Transverse colon (tissue), 4 donors: ENCODE measurements around the gene CGNL1. TPM values are rescaled to one million over a fixed set of nuclear protein-coding genes. Genes with fewer than 3 reads are reported as not detected.

ENCODE experiments used
- DNase-seq: peaks from one replicate; pipeline ENCODE4 v3.0.0-alpha.2; 2019
- H3K27ac ChIP-seq, 4 donors: fragments of 200-600 bp; sonication (generic); 2 replicates each; pipeline ENCODE4 v1.5.1; 2016 to 2018; ENCODE audit warnings: inconsistent platforms in 4 of 4
- H3K27me3 ChIP-seq: fragments of 200-600 bp; sonication (generic); 2 replicates; pipeline ENCODE4 v1.5.1; 2017; ENCODE audit warnings: inconsistent platforms
- H3K36me3 ChIP-seq, 4 donors: fragments of 200-600 bp; sonication (generic); 2 replicates each; pipeline ENCODE4 v1.5.1; 2017 to 2019; ENCODE audit warnings: inconsistent platforms in 4 of 4
- H3K4me1 ChIP-seq, 4 donors: fragments of 200-600 bp; sonication (generic); 2 replicates each; pipeline ENCODE4 v1.5.1; 2017 to 2020; ENCODE audit warnings: inconsistent platforms in 4 of 4
- H3K4me3 ChIP-seq, 4 donors: fragments of 200-600 bp; sonication (generic); 1 replicate in 1 of 4; 2 replicates in 3 of 4; pipeline versions ENCODE4 v1.5.1 to v1.6.1; 2017 to 2019; ENCODE audit warnings: inconsistent platforms in 4 of 4
- H3K9me3 ChIP-seq, 2 donors: fragments of 200-600 bp; sonication (generic); 2 replicates each; pipeline ENCODE4 v1.5.1; 2017 to 2019; ENCODE audit warnings: inconsistent platforms in 2 of 2
- EP300 ChIP-seq: sonication (generic); formaldehyde crosslinking; IDR thresholded peaks from one replicate; pipeline ENCODE4 v1.6.1; 2017; ENCODE audit warnings: antibody characterized with exemption, low read depth
- POLR2A ChIP-seq: fragments of 450-650 bp; IDR thresholded peaks from one replicate; pipeline ENCODE4 v1.6.1; 2016; ENCODE audit warnings: antibody characterized with exemption, mild to moderate bottlenecking, moderate library complexity
- POLR2AphosphoS5 ChIP-seq, 3 donors: sonication (generic); formaldehyde crosslinking; IDR thresholded peaks; one replicate each; pipeline ENCODE4 v1.6.1; 2016; ENCODE audit warnings: antibody characterized with exemption in 3 of 3
- WGBS, 2 donors: methylation state at CpG; one replicate each; pipeline ENCODE4 v1.1.5; 2018; ENCODE audit warnings: low coverage in 1 of 2; 5-methylcytosine and 5-hydroxymethylcytosine counted together
- in situ Hi-C, 4 donors: fragments of 200-750 bp; cut with MboI; loops; one replicate each; pipeline versions ENCODE4 v1.15.0 to v1.15.1; 2017; ENCODE audit warnings: low sequenced_read_pairs in 3 of 4, low pct_ligation_motif_present in 1 of 4, low pct_unique_long_range_greater_than_20kb in 1 of 4
- intact Hi-C: fragments of 100-400 bp; cut with DNase I; formaldehyde crosslinking; loops from one replicate; pipeline ENCODE4 v1.15.1; 2023; ENCODE audit warnings: low total_unique reads
- total RNA-seq, 4 donors: library from RNA; depleted of rRNA; stranded (reverse); fragments of >200 nt; gene quantifications; one replicate each; pipeline ENCODE4 v1.1.0, GENCODE V29; 2016
- TF ChIP-seq, protein P1 (sequence below), 5 experiments: fragments of 200-600 bp in 3 of 5; fragments of 450-650 bp in 2 of 5; sonication (generic) in 3 of 5; IDR thresholded peaks; 1 replicate in 2 of 5; 2 replicates in 3 of 5; pipeline ENCODE4 v1.5.1; 2016 to 2017; ENCODE audit warnings: antibody characterized with exemption in 5 of 5, inconsistent platforms in 3 of 5, mild to moderate bottlenecking in 2 of 5, moderate library complexity in 1 of 5

CGNL1 gene, protein sequence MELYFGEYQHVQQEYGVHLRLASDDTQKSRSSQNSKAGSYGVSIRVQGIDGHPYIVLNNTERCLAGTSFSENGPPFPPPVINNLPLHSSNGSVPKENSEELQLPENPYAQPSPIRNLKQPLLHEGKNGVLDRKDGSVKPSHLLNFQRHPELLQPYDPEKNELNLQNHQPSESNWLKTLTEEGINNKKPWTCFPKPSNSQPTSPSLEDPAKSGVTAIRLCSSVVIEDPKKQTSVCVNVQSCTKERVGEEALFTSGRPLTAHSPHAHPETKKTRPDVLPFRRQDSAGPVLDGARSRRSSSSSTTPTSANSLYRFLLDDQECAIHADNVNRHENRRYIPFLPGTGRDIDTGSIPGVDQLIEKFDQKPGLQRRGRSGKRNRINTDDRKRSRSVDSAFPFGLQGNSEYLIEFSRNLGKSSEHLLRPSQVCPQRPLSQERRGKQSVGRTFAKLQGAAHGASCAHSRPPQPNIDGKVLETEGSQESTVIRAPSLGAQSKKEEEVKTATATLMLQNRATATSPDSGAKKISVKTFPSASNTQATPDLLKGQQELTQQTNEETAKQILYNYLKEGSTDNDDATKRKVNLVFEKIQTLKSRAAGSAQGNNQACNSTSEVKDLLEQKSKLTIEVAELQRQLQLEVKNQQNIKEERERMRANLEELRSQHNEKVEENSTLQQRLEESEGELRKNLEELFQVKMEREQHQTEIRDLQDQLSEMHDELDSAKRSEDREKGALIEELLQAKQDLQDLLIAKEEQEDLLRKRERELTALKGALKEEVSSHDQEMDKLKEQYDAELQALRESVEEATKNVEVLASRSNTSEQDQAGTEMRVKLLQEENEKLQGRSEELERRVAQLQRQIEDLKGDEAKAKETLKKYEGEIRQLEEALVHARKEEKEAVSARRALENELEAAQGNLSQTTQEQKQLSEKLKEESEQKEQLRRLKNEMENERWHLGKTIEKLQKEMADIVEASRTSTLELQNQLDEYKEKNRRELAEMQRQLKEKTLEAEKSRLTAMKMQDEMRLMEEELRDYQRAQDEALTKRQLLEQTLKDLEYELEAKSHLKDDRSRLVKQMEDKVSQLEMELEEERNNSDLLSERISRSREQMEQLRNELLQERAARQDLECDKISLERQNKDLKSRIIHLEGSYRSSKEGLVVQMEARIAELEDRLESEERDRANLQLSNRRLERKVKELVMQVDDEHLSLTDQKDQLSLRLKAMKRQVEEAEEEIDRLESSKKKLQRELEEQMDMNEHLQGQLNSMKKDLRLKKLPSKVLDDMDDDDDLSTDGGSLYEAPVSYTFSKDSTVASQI
- 1 to 10 TPM; 1.1 to 2.2 (median 1.8) TPM for total RNA-seq

DNA sequence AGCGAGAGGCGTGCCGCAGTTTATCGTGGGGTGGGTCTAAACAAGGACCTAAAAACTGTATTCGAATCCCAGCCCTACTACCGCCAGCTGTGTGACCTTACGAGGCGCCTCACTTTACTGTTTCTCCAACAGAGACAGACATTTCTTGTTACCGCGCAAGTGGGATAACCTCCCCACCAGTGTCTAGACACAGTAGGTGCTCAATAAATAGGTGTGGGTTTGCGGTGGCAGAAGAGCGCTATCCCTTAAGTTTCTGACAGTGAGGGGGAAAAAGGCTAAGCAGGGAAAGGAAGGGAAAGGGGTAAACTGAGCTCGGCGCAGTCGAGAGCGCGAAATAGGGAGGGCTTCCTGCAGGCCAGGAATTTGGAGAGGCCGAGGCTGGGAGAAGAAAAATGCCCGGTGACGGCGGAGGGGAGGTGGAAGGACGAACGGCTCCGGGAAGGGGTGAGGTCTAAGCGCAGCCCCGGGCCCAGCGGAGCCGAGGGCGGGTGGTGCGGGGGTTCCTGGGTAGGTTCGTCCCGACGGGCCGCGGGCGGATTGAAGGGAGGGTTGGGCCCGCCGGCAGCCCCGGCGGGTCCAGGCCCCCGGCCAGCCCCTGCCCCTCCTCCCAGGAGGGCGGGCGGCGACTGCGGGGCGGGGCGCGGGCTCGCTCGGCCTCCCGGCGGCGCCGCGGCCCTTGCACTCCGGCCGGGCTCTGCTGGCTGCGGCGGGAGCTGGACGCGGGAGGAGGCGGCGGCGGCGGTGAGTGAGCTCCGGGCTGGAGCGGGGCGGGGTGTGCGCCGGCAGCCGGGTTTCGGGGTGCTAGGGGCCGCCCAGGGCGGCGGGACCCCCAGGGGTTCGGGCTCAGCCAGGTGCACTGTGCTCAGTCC lies at the start of gene CGNL1:
TSS of gene CGNL1 (plus strand) at position 679 of the 869 bp plus-strand sequence. CDS start 61,495 bp downstream, outside the sequence.
- peak within 1 kb of the TSS in 1 of 4 donors; percentile 50 for H3K27ac ChIP-seq

DNA sequence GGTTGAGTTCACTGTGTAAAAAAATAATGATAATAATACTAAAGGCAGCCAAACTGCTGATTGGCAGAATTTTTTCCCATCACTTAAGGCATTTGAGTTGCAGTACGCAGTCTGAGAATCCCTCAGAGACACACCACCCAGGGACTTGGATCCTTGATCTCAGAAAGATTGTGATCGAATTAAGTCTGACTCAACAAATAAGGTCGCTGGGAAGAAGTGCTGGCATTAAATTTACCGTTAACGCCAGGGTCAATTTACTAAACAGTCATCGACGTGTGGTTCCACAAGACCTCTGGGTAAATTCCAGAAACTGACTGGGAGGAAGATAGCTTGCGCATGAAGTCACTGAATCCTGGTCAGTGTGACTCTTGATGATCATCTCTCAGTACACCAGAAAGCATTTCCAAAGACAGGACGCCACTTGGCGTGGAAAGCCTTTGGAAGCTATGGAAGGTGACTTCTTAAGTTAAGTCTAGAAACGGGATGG lies 48.3 kb upstream of the CGNL1 start:
- 81 to 83% methylated on average over 1 to 11 of the region's 11 CpGs for WGBS, 2 donors

More for the DNA sequence above, at the start of gene CGNL1:
- intact Hi-C loops (no loop called here), in situ Hi-C loops (no loop called here)
- 44 to 91% methylated on average over 8 to 34 of the region's 76 CpGs for WGBS, 2 donors
- Histone ChIP-seq H3K4me1 (peaks cover 0 to 12% (median 8%) of the 10 kb centered on the region in 4 donors), H3K27me3 (peaks cover 27% of the 10 kb centered on the region), H3K9me3 (no peaks in the 10 kb centered on the region), H3K36me3 (no peaks in the 10 kb centered on the region), H3K4me3 (peak within 1 kb of the TSS; percentile 32 to 66 (median 57))
- TF ChIP-seq, protein P1, sequence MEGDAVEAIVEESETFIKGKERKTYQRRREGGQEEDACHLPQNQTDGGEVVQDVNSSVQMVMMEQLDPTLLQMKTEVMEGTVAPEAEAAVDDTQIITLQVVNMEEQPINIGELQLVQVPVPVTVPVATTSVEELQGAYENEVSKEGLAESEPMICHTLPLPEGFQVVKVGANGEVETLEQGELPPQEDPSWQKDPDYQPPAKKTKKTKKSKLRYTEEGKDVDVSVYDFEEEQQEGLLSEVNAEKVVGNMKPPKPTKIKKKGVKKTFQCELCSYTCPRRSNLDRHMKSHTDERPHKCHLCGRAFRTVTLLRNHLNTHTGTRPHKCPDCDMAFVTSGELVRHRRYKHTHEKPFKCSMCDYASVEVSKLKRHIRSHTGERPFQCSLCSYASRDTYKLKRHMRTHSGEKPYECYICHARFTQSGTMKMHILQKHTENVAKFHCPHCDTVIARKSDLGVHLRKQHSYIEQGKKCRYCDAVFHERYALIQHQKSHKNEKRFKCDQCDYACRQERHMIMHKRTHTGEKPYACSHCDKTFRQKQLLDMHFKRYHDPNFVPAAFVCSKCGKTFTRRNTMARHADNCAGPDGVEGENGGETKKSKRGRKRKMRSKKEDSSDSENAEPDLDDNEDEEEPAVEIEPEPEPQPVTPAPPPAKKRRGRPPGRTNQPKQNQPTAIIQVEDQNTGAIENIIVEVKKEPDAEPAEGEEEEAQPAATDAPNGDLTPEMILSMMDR (IDR thresholded peaks at IDR 0.05): no peak
- DNase-seq: peak; percentile 35

DNA sequence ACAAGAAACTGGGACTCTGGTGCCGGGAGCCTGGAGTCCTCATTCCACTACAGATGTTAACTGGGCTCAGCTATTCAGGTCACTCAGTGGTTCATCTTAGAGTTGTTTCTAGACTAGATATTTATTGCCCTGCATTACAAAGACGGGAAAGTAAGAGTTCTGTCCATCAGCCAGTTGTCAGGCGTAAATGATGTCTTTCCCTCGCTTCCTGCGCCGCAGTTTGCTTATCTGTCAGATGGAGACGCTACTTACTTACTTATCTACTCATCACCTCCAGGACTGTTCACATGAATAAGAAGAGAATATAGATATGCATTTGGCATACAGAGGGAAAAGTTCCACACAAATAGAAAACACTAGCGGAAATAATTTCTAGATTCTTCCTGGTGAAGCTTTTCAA lies 47.8 kb upstream of the CGNL1 start:
- Histone ChIP-seq H3K27me3 (no peaks in the 10 kb centered on the region), H3K27ac (no peak overlapping the region), H3K4me1 (peaks cover under 1 to 30% (median 20%) of the 10 kb centered on the region in 4 donors), H3K36me3 (no peaks in the 10 kb centered on the region), H3K4me3 (no peak overlapping the region), H3K9me3 (no peaks in the 10 kb centered on the region)
- in situ Hi-C loops: no loop called here
- intact Hi-C loops: no loop called here
- no peak for DNase-seq
- 88 to 92% methylated on average over 7 to 8 of the region's 8 CpGs for WGBS, 2 donors
- TF ChIP-seq EP300: no peak
- TF ChIP-seq, protein P1 (IDR thresholded peaks at IDR 0.05): no peak
- no peak for TF ChIP-seq POLR2AphosphoS5 (IDR thresholded peaks at IDR 0.05)
- TF ChIP-seq POLR2A: no peak

More for the DNA sequence above, 48.3 kb upstream of the CGNL1 start:
- H3K4me1 ChIP-seq: peaks cover 5 to 34% (median 24%) of the 10 kb centered on the region in 4 donors
- in situ Hi-C loops: no loop called here
- H3K9me3 ChIP-seq: no peaks in the 10 kb centered on the region
- H3K27ac ChIP-seq: peak overlapping the region in 1 of 4 donors; percentile 62
- H3K36me3 ChIP-seq: no peaks in the 10 kb centered on the region
- no peak overlapping the region for H3K4me3 ChIP-seq
- TF ChIP-seq, protein P1 (IDR thresholded peaks at IDR 0.05): no peak
- TF ChIP-seq EP300 (no peak), POLR2A (no peak), POLR2AphosphoS5 (IDR thresholded peaks at IDR 0.05) (no peak)
- intact Hi-C loops: no loop called here
- no peaks in the 10 kb centered on the region for H3K27me3 ChIP-seq
- no peak for DNase-seq
